SIG-M5 treated with dmso at 0.1 percent for 504 hours (cell line): ENCODE data around the gene TMEM131.

ENCODE experiments used
- DNase-seq: peaks from one replicate; lab custom pipeline; 2025; ENCODE audit not compliant: unreplicated experiment; lab: John Stamatoyannopoulos, UW

Gene TMEM131

DNA sequence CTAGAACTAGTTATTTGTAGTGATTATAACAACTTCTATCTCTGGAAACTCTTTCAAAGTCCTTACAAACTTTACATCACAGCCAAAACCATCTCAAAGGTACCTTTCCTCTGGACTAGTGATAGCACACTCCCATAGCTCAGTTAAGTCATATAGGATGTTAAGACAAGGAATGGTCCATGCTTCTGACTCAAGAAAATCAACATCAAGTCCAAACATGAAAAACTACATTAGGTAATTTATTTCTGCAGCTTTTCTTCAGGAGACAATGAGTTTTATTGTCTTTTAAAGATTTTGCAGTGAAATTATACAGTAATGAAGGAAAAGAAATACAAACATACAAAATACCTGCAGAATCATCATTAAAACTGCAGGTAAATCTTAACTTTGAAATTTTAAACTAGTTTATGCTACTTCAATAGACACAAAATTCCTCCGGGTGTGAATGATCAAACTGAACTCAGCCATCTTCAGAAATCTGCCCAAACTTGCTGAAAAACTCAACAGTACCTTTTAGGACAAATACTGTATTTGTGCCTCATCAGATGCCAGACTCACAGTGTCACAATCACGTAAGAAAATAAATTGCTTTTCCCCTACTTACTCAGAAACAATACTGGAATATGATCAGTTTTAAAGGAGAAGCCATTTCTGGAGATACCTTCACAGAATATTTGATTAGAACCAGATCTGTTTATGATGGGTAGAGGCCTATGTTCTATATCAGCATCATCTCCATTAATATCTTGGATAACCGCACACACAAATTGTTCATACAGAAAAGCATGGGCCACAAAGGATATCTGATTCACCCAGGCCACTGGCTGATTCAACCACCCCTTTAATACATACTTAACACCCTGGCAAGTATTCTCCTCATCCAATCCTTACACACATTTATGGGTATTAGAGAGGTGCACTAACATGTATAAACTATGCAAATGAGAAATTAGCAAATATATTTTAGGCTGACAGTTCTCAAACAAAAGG, 2.6 kb downstream of the TMEM131 start:
- DNase-seq, result no peak

GRCh38 chr2:97991081-97991856, 4.5 kb downstream of the TMEM131 start:
- no peak for DNase-seq

GRCh38 chr2:97988722-97989121, 7.0 kb downstream of the TMEM131 start:
- no peak for DNase-seq

GRCh38 chr2:97985998-97986397, 9.8 kb downstream of the TMEM131 start:
- DNase-seq, result no peak

GRCh38 chr2:97983698-97984097, 12.1 kb downstream of the TMEM131 start:
- DNase-seq, result no peak

GRCh38 chr2:97983134-97983533, 12.6 kb downstream of the TMEM131 start:
- DNase-seq, result no peak

GRCh38 chr2:97982621-97983020, 13.1 kb downstream of the TMEM131 start:
- DNase-seq, result no peak

GRCh38 chr2:97981961-97982360, 13.8 kb downstream of the TMEM131 start:
- DNase-seq, result no peak

- no peak for DNase-seq
Measured at GRCh38 chr2:97979904-97980303, 15.8 kb downstream of the TMEM131 start.

DNA sequence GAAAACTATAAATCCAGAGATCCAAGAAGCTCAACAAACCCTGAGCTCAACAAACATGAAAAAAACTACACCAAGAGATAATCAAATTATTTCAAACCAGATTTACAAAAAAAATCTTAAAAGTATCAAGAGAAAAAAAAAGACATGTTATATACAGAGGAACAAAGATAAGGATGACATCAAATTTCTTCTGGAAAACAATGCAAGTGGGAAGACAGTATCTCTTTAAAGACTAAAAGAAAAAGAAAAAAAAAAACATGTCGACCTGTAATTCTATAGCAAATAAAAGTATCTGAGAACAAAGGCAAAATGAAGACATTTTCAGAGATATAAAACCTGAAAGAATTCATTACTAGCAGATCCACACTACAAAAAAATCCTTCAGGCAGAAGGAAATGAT, 21.3 kb downstream of the TMEM131 start:
- no peak for DNase-seq

DNA sequence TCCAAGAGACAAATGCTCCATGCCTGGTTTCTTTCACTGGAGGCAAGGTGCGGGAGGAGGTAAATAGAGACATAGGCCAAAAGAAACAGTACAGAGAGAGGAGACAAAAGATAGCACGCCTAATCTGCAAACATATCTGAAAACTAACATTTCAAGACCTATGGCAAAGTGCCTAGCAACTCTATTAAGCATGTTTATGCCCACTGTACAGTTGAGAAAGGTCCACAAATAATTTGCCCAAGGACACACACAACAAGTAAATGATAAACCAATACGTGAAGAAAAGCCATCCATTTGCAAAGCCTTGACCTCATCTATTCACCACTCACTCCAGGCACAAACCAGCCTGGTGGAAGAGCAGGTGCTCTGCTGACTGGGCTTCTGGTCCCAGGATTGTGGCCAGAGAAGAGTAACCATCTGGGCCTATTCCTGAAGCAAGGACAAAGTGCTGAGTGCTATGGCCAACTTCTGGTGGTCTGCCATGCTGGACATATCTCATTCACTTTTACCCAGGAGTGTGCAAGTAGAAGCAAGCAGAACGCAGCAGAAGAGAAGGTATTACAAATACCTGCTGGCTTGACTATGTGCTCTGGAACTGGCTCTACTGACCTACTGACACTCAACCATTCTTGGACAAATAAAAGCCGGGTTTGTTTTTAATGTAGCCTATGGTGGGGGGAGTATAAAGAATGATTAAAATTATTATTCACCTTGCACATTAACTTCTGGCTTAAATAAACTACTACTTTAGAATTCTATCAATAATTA, 25.3 kb downstream of the TMEM131 start:
- DNase-seq, result no peak

DNA sequence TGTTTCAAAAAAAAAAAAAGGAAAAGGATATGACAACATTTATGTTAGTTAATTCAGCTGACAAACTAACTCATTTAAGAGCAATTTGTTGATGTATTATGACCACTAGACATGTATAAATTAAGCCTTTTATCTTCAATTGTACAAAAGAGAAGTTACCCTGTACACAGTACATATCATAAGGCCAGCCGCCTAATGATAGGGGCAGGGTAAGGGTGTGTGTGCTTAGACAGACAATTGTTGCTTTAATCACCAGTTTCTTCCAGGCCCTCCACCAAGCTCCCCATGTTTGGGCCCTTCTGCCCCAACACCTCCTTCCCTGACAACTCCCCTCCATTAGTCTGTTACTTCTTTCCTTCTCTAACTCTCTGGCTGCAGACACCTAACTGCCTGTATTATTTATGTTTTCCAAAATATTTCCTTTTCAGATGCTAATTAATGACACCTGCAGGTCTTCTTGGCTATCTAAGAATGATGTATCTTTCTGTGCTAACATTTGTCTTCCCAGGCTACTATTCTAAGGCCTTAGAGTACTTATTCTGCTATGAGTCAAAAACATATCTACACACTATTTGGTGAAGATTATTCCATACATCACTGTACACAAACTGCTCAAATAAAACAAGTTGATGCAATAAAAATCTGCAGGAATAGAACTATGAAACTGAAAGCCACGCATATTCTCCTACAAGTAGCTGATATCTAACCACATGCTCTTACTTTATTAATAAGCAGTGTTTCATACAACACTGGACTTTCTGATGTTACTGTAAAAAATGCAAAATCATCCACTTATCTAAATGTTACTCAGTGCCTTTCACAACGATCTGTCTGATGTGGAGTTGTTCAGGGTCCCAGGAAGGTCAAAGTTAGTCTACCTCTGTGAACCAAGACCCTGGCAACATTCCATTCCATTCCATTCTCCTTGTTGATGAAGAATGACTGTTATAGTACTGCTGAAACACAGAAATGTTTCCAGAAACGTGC, 26.4 kb downstream of the TMEM131 start:
- DNase-seq, result no peak

DNA sequence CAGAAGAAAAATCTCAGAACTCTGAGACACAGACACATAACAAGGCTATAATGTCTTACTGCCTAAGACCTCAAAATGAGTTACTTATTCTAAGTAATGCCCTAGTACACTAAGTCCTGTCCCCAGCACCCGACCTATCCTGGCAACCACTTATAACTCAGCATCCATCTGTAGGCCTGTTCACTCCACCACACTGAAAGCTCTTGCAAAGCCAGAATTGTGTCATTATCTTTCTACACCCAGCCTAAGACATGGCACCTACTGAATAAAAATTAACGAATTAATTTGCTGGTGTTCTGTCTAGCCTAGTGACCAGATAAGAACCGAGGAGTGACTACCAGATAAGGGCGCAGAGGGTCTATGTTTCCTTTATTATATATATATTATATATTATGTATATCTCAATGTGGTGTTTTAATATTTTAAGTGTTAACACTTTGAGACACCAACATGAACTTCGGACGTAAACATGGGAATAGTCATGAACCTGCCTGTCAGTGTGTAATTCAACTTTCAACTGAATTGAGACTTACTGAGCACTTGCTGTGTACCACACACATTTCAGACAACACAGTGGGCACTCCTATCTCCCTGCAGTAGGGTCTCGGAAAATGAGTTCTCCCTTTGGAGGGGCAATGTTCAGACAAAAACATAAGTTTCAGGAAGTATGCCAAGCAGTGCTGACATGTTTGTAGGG, 27.7 kb downstream of the TMEM131 start:
- DNase-seq, result no peak

DNA sequence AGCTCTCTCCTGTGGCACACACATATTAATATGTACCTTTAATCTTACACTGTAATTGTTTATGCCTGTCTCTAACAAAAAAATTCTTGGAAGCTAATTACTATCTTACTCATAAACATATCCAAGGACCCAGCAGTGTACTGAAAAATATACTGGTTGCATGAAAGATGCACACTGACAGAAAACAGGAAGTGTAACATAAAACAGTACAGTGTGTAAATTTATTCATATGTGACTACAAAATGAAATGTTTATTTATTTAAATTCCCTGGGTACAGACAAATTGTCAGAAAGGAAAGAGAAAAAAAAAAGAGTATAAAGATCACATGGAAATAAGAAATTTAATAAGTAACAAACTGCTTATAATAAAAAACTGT, 28.5 kb downstream of the TMEM131 start:
- no peak for DNase-seq

GRCh38 chr2:97966545-97967215, 29.1 kb downstream of the TMEM131 start:
- DNase-seq, result no peak

DNA sequence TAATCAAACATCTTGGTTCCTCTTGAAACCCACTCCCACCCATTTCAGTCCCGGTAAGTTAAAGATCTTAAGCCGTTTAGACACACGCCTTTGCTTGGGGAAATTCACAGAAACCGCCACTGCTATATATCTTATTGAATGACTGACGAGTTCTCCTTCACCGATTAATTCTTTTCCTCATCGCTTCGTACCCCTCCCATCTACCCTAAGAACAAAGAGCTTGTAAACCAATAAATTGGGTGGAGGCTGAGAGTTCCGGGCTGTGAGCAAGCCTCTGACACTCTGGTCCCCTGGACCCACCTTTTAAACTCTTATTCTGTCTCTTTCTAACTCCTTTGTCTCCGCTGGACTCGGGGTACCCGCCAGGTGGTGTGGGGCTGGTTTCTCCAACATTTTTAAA, 30.6 kb downstream of the TMEM131 start:
- no peak for DNase-seq

DNA sequence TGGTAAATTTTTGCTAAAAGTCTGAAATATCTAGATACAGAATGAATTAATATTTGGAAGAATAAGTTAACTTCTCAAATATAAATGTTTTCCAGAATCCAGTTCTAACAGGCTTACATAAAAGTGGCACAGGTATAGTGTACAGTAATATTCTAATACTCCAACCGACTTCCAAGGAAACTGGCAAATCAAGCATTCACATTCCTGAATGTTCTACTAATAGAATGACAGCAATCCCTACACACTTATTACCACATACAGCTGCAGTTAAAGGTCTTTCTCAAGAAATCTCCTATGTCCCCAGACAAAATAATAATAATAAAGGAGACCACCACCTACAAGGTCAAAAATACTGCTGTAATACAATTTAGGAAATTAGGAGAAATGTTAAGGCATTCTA, 31.9 kb downstream of the TMEM131 start:
- DNase-seq, result no peak

- no peak for DNase-seq
Measured at GRCh38 chr2:97963079-97963406, 32.7 kb downstream of the TMEM131 start.

DNA sequence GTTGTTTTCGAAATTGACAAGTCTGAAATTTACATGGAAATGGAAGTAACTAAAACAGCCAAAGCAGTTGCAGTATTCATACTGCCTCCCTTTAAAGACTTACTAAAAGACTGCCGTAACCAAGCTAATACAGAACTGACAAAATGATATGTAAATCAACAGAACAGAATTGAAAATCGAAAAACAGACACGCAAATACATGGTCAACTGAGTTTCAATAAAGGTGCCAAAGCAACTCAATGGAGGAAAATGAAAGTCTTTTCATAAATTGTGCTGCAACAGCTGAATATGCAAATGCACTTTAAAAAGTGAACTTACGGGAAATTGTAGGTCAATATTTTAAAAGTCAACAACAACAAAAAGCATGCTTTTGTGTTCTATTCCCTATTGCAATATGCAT, 34.2 kb downstream of the TMEM131 start:
- DNase-seq, result no peak
